ENCODE results near the gene VPS54. TPM values are rescaled to one million over a fixed set of nuclear protein-coding genes. Genes with fewer than 3 reads are reported as not detected.

VPS54 gene
- total and polyA plus RNA-seq, 9 of the 15 experiments (the other 6 are each of a cell fraction or from before 2014, with no cell fraction given) = 4.9 to 23.2 (median 13.2) TPM

GRCh38 chr2:64024259-64024949 lies 5.2 kb upstream of the VPS54 start:
- no TSS peak for BruUV-seq (replicated peaks)
- ChIA-PET POLR2A (interaction anchor here (0.8 to 1.6 kb wide), 2 partner anchors 8 to 117 kb away, joined by 3 read pairs; no protein-coding TSS in a partner anchor), CTCF (ENCODE audit: low intra/inter-chr PET ratio) (no interaction called here)

More at GRCh38 chr2:64024259-64024949, 5.2 kb upstream of the VPS54 start:
- Histone ChIP-seq H3K79me2 (ENCODE audit: control insufficient read depth, insufficient read depth, low read length) (peaks cover 5% of the 10 kb centered on the region; the same call in 2 of the 3 replicates), H3K27me3 (ENCODE audit: control insufficient read depth in 2 of 2, insufficient read depth in 2 of 2, low read length in 2 of 2) (no peaks in the 10 kb centered on the region), H4K20me1 (replicated peaks; ENCODE audit: control insufficient read depth, insufficient read depth, low read length) (no peaks in the 10 kb centered on the region), H2AFZ (ENCODE audit: low read depth, low read length) (peak overlapping the region; percentile 38; the same call in 1 of the 2 replicates), H3K9me1 (ENCODE audit: control insufficient read depth, insufficient read depth, low read length) (no peaks in the 10 kb centered on the region), H3K9ac (ENCODE audit: insufficient read depth in 1 of 2, low read depth in 2 of 2, low read length in 2 of 2) (no peak overlapping the region), H3K4me3 (no peak overlapping the region), H3K36me3 (ENCODE audit: control insufficient read depth, insufficient read depth, low read length) (no peaks in the 10 kb centered on the region; the same call in 2 of the 3 replicates), H3K4me1 (replicated peaks in 1 of 2; ENCODE audit: control insufficient read depth in 2 of 2, insufficient read depth in 2 of 2, low read length in 2 of 2) (peaks cover 6 to 8% of the 10 kb centered on the region in 2 experiments; a peak in 4 of 5 replicates), H3K9me3 (replicated peaks; ENCODE audit: control insufficient read depth, insufficient read depth, low read depth, low read length) (no peaks in the 10 kb centered on the region), H3K4me2 (ENCODE audit: insufficient read depth, low read length) (no peak overlapping the region), H3K27ac (ENCODE audit: extremely low read depth, low read depth, low read length) (no peak overlapping the region)
- FAIRE-seq (no peak), ATAC-seq (no peak), DNase-seq (ENCODE audit: extremely low read depth in 1 of 4, low spot score in 3 of 4) (no peak)
- WGBS (ENCODE audit: insufficient coverage, low coverage, missing lambda C conversion rate) = 39% methylated on average over 3 of the region's 3 CpGs
- in situ Hi-C loops (cut with MboI) (no loop called here), intact Hi-C loops (cut with micrococcal nuclease) (no loop called here)
- TF ChIP-seq SNIP1 (IDR thresholded peaks at IDR 0.05; ENCODE audit: low read depth) = no peak
- TF ChIP-seq PHF8 (IDR thresholded peaks at IDR 0.05; ENCODE audit: borderline replicate concordance, low read length) = no peak
- TF ChIP-seq USF1 (CRISPR knock-in tag; IDR thresholded peaks at IDR 0.05) = no peak

All from K562 (cell line).